ENCODE data around the gene GMDS. TPM values are rescaled to one million over a fixed set of nuclear protein-coding genes. Genes with fewer than 3 reads are reported as not detected.

GMDS gene
- total and polyA plus RNA-seq, 2 of the 8 experiments (the other 6 are each of a cell fraction or from before 2014, with no cell fraction given): 16.8 to 50.0 TPM

GRCh38 chr6:1600764-1601157 lies 644.6 kb downstream of the GMDS start:
- Histone ChIP-seq H3K23me2 (ENCODE audit: low read depth, low read length) (peaks cover 8% of the 10 kb centered on the region; the same call in 1 of the 2 replicates), H3K4me3 (ENCODE audit: extremely low read depth in 1 of 4, insufficient read depth in 2 of 4, low read depth in 3 of 4, low read length in 4 of 4) (no peak overlapping the region), H3K23ac (ENCODE audit: insufficient read length) (no peak overlapping the region), H3K79me1 (ENCODE audit: low read depth, low read length) (no peaks in the 10 kb centered on the region), H3K4me2 (ENCODE audit: insufficient read depth in 1 of 2, low read depth in 2 of 2, low read length in 2 of 2) (no peak overlapping the region), H2BK120ac (replicated peaks; ENCODE audit: low read depth, low read length) (no peak overlapping the region), H2BK12ac (ENCODE audit: low read depth, low read length) (peak overlapping the region; percentile 33; the same call in 1 of the 2 replicates), H4K5ac (ENCODE audit: insufficient read length, low read depth, low read length) (no peak overlapping the region), H3K56ac (replicated peaks; ENCODE audit: insufficient read length, low read depth, low read length) (no peak overlapping the region), H2BK20ac (ENCODE audit: low read length) (no peak overlapping the region), H3K36me3 (ENCODE audit: control insufficient read depth in 2 of 4, insufficient read depth in 4 of 4, low read length in 3 of 4) (peaks cover 0 to 8% (median 0%) of the 10 kb centered on the region in 4 experiments; a peak in 1 of 8 replicates), H2AFZ (ENCODE audit: low read length) (no peak overlapping the region), H4K20me1 (replicated peaks in 1 of 2; ENCODE audit: control insufficient read depth in 1 of 2, insufficient read depth in 2 of 2, low read length in 2 of 2) (peaks cover 1 to 2% of the 10 kb centered on the region in 2 experiments), H4K91ac (replicated peaks; ENCODE audit: insufficient read length, low read length) (no peak overlapping the region), H3K9ac (replicated peaks in 1 of 4; ENCODE audit: extremely low read depth in 1 of 4, low read depth in 3 of 4, low read length in 3 of 4) (no peak overlapping the region), H3K4me1 (replicated peaks in 1 of 4; ENCODE audit: control insufficient read depth in 3 of 4, insufficient read depth in 4 of 4, low read length in 3 of 4) (peaks cover 0 to 14% (median 5%) of the 10 kb centered on the region in 4 experiments; a peak in 5 of 7 replicates), H3K27ac (ENCODE audit: low read depth, low read length) (no peak overlapping the region), H3K14ac (ENCODE audit: insufficient read length) (no peak overlapping the region), H2BK5ac (ENCODE audit: low read depth, low read length) (no peak overlapping the region), H3K18ac (ENCODE audit: extremely low read depth, low read length) (no peak overlapping the region), H3K9me3 (ENCODE audit: insufficient read depth in 2 of 2, low read depth in 1 of 2, low read length in 1 of 2) (no peaks in the 10 kb centered on the region), H3K4ac (replicated peaks; ENCODE audit: insufficient read length, low read depth, low read length) (no peak overlapping the region), H3K79me2 (ENCODE audit: control insufficient read depth in 1 of 2, insufficient read depth in 2 of 2, low read length in 2 of 2) (no peaks in the 10 kb centered on the region), H2BK15ac (ENCODE audit: low read length) (no peak overlapping the region), H2AK5ac (ENCODE audit: low read depth, low read length) (no peak overlapping the region), H3K27me3 (replicated peaks in 1 of 4; ENCODE audit: control insufficient read depth in 3 of 4, extremely low read depth in 1 of 4, insufficient read depth in 3 of 4, low read length in 3 of 4) (peaks cover 17 to 36% (median 31%) of the 10 kb centered on the region in 4 experiments), H4K8ac (ENCODE audit: extremely low read depth, insufficient read depth, low read length) (no peak overlapping the region)
- 96% methylated on average over 15 of the region's 15 CpGs; no CpG with 5 or more reads in 1 of the 2 experiments for WGBS, 2 experiments (ENCODE audit: extremely low coverage in 1 of 2, insufficient coverage in 1 of 2, insufficient read length in 1 of 2, insufficient replicate concordance in 2 of 2, low coverage in 1 of 2, low lambda C conversion rate in 2 of 2, missing lambda C conversion rate in 1 of 2)
- DNase-seq (ENCODE audit: low read depth in 1 of 2, low spot score in 2 of 2): no peak
- POLR2A ChIA-PET (ENCODE audit: partially characterized antibody): no interaction called here
- TF ChIP-seq NRF1 (IDR thresholded peaks at IDR 0.05; ENCODE audit: low read depth, low read length) (no peak), E2F6 (IDR thresholded peaks at IDR 0.05) (no peak), BRCA1 (IDR thresholded peaks at IDR 0.05; ENCODE audit: low read depth, low read length) (no peak)
- no peak for FAIRE-seq
- CTCF ChIA-PET (ENCODE audit: partially characterized antibody): interaction anchor here (0.5 to 1.5 kb wide), 5 partner anchors 8 to 748 kb away, joined by 3 to 6 read pairs (median 3); no protein-coding TSS in a partner anchor
